HG03558 (cell line): Measurements from ENCODE around the gene SMG7.

Experiments
- ATAC-seq: cut with Tn5 transposase; IDR thresholded peaks from one replicate; pipeline ENCODE4 v1.9.1; 2021; ENCODE audit warnings: moderate number of reproducible peaks; ENCODE audit not compliant: unreplicated experiment; ENCODE audit errors: extremely low read depth

The SMG7 gene

GRCh38 chr1:183552891-183553290, 80.6 kb downstream of the SMG7 start:
- no peak for ATAC-seq

GRCh38 chr1:183553331-183553730, 81.0 kb downstream of the SMG7 start:
- no peak for ATAC-seq

- no peak for ATAC-seq
These were observed 81.5 kb downstream of the SMG7 start for GRCh38 chr1:183553764-183554163.

- ATAC-seq: no peak
These were observed 82.3 kb downstream of the SMG7 start for GRCh38 chr1:183554577-183554976.

GRCh38 chr1:183559061-183559460, 86.8 kb downstream of the SMG7 start:
- ATAC-seq: no peak

GRCh38 chr1:183562701-183563100, 90.4 kb downstream of the SMG7 start:
- no peak for ATAC-seq

GRCh38 chr1:183565261-183565660, 93.0 kb downstream of the SMG7 start:
- ATAC-seq: no peak

- ATAC-seq: no peak
These were observed 93.7 kb downstream of the SMG7 start for GRCh38 chr1:183566026-183566425.

GRCh38 chr1:183567584-183567983, 95.3 kb downstream of the SMG7 start:
- ATAC-seq: no peak

- ATAC-seq: no peak
These were observed 96.1 kb downstream of the SMG7 start for GRCh38 chr1:183568176-183569021.

- no peak for ATAC-seq
These were observed 96.8 kb downstream of the SMG7 start for GRCh38 chr1:183569141-183569540.

- no peak for ATAC-seq
These were observed 97.5 kb downstream of the SMG7 start for GRCh38 chr1:183569801-183570200.

- no peak for ATAC-seq
These were observed 98.2 kb downstream of the SMG7 start for GRCh38 chr1:183570451-183570850.

- ATAC-seq: no peak
These were observed 99.5 kb downstream of the SMG7 start for GRCh38 chr1:183571678-183572268.

GRCh38 chr1:183572721-183573120, 100.4 kb downstream of the SMG7 start:
- no peak for ATAC-seq

GRCh38 chr1:183575606-183576005, 103.3 kb downstream of the SMG7 start:
- ATAC-seq: no peak

GRCh38 chr1:183576537-183576936, 104.2 kb downstream of the SMG7 start:
- ATAC-seq: no peak

GRCh38 chr1:183577897-183578465, 105.7 kb downstream of the SMG7 start:
- ATAC-seq: no peak

- no peak for ATAC-seq
These were observed 106.6 kb downstream of the SMG7 start for GRCh38 chr1:183578856-183579255.

GRCh38 chr1:183580281-183580682, 108.0 kb downstream of the SMG7 start:
- no peak for ATAC-seq

- no peak for ATAC-seq
These were observed 109.9 kb downstream of the SMG7 start for GRCh38 chr1:183582021-183582713.
